Stimulated activated CD8-positive, alpha-beta memory T cell treated with anti-CD3 and anti-CD28 coated beads, Interleukin-12 subunit alpha, Interleukin-12 subunit beta, amount 100 ng/mL, for 1 hour (primary cell): Measurements from ENCODE around the gene HOPX.
"Not testable (repeated sequence)": the region's sequence is repeated elsewhere in the genome, so short reads cannot be mapped to it uniquely, and the experiment has no call there.

Source experiments
- DNase-seq: peaks from one replicate; pipeline ENCODE4 v3.0.0-alpha.2; 2020; ENCODE audit warnings: low read depth

The HOPX gene, protein sequence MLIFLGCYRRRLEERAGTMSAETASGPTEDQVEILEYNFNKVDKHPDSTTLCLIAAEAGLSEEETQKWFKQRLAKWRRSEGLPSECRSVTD

DNA sequence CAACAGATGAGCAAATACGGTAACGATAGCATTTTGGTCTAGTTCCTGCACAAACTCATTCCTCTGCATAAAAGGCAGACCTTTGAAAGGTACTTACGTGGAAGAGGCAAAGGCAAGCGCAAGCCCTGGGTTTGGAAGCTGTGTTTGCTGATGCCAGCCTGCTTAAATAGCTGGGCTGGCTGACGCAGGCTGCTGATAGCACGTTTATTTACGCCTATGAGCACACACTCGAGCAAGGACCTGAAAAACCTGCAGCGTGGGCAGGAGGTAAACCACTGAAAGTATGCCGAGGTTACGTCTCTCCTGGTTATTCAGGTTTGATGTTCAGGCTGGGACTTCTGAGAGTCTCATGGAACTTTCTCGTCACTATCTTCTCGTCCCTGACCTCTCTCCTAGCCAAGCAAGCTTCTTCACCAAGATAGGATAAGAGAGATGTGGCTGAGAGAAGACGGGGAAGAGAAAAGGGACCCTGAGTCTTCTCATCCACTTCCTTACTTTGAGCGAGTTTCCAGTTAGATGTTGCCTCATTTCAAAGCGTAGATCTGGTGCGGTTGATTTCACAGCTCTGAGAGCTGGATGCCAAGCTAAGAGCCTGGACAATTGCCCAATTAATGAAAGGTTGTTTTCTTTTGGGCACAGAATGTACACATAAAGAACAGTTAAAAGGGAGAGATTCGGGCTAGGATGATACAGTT lies at the start of gene HOPX:
HOPX (minus strand) TSS at position 139 of the 695 bp plus-strand sequence. CDS start 23,480 bp downstream, outside the sequence.
- no peak for DNase-seq

GRCh38 chr4:56730097-56730496 lies 49.0 kb upstream of the HOPX start:
- DNase-seq: no peak

- no peak for DNase-seq
Observed at GRCh38 chr4:56728512-56728911, 47.4 kb upstream of the HOPX start.

DNA sequence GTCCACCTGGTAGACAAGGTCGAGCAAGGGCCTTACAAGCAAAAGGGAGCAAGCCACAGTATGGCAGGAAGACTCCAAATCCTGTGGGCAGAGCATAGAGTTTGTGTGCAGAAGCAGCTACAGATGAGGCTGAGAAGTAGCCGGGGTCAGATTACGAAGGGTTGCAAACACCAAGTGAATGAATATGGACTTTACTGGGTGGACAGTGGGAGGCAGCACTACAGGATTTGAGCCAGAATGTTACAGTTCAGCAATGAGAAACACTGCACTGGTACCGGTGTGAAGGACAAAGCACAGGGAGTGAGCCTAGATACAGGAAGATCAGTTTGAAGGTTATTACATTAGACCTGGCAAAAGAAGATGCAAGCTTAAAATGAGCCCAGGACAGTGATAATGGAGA lies 46.1 kb upstream of the HOPX start:
- DNase-seq: no peak

DNA sequence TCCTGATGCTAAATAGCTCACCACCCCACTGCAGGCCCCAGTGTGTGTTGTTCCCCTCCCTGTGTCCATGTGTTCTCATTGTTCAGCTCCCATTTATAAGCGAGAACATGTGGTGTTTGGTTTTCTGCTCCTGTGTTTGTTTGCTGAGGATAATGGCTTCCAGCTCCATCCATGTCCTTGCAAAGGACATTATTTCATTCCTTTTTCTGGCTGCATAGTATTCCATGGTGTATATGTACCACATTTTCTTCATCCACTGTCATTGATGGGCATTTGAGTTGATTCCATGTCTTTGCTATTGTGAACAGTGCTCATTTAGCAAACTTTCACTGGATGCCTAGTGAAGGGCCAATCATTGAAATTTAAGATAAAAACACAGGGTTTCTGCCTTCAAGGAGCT lies 45.5 kb upstream of the HOPX start:
- DNase-seq: not testable (repeated sequence)

- no peak for DNase-seq
Observed at GRCh38 chr4:56723659-56724230, 42.6 kb upstream of the HOPX start.

DNA sequence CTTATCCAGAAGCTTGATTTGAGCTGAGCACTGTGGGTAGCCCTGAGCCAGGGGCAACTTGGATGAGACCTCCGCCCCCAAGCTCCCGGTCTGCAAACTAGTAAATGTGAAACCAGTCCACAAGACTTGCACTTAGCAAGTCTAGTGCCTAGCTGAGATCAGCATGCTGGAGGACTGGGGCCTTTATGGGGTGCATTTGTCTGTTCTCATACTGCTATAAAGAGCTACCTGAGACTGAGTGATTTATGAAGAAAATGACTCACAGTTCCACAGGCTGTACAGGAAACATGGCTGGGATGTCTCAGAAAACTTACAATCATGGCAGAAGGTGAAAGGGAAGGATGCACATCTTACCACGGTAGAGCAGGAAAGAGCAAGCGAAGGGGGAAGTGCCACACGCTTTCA lies 42.1 kb upstream of the HOPX start:
- DNase-seq: no peak

DNA sequence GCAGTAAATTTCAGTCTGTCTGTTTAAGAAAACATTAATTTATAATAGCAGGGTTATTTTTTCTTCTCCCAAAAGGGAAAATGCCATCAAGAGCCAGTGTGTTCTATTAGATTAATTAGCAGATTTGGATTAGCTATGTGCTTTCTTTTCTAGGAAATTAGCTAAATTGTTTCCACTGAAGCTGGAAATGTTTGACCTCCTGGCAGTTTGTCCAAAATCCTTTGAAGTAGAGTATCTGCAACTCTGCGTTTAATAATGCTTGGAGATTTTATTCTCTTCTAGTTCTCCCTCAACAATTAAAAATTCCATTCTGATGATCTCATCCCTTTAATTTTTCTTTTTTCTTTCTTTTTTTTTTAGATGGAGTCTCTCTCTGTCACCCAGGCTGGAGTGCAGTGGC lies 27.1 kb upstream of the HOPX start:
- no peak for DNase-seq

GRCh38 chr4:56705966-56706365 lies 24.9 kb upstream of the HOPX start:
- no peak for DNase-seq

DNA sequence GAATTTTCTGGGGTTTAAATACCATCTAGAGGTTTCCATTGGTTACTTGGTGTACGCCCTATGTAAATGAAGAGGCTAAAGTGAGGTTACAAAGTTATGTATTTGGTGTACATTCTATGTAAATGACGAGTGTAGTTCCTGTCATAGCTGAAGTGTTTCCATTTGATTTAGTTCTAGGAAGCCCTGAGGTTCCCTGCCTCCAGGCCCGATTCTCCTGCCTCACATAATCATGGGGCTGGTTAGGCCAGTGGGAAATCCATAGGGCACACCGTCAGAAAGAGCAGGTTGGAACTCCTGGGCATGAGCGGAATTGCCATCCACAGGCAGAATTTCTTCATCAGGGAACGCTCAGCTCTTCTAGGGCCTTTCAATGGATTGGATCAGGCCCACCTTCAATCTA lies 24.2 kb upstream of the HOPX start:
- no peak for DNase-seq

DNA sequence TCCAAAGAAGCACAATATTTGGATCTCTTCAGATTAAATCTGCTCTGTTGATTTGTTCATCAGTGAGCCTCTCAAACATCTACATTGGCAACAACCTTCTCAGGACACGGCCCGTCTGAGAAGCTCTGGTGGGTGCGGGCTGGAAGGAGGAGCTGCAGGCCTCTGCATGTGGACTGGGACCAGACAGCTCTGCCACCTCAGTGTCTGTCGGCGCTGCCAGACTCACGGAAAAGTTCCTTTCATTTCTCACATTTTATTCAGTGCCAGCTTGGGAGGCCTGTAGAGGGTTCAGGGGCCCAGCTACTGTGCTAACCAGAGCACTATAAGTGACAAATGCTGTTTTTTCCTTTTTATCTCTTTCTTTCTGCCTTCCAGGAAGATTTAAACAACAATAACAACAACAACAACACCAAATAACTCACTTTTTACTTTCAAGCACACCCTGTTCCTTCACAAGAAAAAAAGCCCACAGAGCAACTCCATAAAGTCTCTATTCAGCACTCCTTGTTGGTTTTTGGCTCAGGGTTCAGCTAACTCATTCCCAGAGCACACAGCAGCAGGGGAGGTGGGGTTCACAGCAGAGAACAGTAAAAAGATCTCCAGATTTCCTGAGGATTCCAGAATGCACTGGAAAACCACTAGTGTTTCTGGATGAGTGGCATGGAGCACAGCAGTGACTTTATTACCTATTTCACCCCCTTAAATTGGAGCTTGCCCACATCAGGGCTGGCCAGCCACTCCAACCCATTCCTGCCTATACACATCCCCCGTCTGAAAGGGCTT lies 23.2 kb upstream of the HOPX start:
- no peak for DNase-seq

DNA sequence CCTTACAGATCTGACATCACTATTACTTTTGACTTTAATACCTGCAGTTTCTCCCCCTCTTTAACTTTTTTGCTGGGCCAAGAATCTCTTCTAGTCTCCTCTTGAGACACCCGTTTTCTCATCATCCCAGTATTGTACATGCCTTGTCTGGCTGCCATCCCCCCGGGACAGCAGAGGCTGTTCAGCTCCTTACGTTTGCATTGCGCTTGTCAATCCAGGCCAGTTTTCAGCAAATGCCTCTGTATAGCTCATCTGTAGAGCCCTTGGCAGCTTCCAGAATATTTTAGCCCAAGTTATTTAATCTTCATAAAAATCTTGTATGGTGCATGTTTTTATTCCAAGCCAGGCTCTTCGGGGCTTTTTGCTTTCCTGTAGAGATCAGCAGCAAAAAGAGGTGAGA lies 22.3 kb upstream of the HOPX start:
- DNase-seq: no peak

GRCh38 chr4:56701644-56702043 lies 20.5 kb upstream of the HOPX start:
- DNase-seq: no peak

GRCh38 chr4:56701161-56701480 lies 20.0 kb upstream of the HOPX start:
- no peak for DNase-seq

DNA sequence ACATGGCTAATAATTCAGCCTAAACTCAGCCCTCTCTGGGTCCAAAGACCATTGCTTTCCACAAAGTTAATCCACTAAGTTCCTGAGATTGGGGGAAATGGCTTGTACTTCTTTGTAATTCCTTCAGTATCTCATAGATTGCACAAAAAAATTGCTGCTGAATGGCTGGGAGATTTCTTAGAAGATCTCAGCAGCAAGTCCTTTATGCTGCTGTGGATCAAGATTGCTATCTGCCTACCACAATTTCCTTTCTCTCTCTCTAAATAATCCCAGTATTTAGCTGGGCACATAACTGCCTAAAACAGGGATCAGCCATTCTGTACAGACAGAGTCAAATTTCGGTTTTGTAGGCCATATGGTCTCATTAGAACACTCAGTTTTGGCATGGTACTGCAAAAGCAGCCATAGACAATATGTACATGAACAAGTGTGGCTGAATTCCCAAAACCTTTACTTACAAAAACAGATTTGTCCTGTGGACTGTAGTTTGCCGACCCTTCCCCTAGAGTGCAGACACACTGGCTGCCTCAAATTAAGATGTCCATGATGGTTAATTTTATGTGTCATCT lies 18.5 kb upstream of the HOPX start:
- no peak for DNase-seq

DNA sequence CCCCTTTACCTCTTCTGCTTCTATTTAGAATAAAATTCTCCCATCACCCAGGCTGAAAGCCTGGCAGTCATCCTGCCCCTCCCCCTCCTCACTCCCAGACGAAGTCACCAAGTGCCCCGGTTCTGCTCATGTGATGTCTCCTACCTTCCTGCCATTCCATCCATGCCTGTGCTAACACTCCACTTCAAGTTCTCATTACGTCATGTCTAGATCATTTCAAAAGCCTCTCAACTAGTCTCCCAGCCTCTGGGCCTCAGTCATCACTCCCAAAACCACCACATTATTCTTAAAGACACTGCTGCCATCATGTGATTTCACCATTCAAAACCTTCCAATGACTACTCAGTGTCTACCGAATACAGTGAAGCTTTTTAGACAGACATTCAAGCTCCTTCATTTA lies 17.2 kb upstream of the HOPX start:
- no peak for DNase-seq

DNA sequence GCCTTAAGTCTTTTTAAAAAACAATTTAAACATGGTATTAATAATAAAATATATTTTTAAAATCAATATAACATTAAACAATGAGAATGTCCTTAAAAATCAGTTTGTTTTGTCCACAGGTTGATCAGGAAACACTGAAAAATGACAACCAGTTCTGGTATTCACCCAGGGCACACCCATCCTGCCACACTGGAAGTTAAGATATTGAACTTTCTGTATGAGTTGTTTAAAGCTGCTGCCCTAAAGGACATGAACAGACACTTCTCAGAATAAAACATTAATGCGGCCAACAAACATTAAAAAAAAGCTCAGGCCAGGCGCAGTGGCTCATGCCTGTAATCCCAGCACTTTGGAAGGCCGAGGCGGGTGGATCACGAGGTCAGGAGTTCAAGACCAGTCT lies 15.0 kb upstream of the HOPX start:
- no peak for DNase-seq

GRCh38 chr4:56693476-56693875 lies 12.4 kb upstream of the HOPX start:
- DNase-seq: not testable (repeated sequence)

GRCh38 chr4:56692576-56692975 lies 11.5 kb upstream of the HOPX start:
- DNase-seq: no peak

- no peak for DNase-seq
Observed at GRCh38 chr4:56691425-56691824, 10.3 kb upstream of the HOPX start.

- DNase-seq: no peak
Observed at GRCh38 chr4:56690393-56690792, 9.3 kb upstream of the HOPX start.

- DNase-seq: no peak
Observed at GRCh38 chr4:56689201-56689969, 8.3 kb upstream of the HOPX start.
